Measurements from ENCODE around the gene ANKRD12. TPM values are rescaled to one million over a fixed set of nuclear protein-coding genes. Genes with fewer than 3 reads are reported as not detected.

The ANKRD12 gene
- total RNA-seq, 4 donors from 2014 or later: 43.5 to 59.7 (median 52.7) TPM

GRCh38 chr18:9184998-9185613 lies 48.5 kb downstream of the ANKRD12 start:
- H3K9me3 ChIP-seq: no peaks in the 10 kb centered on the region

GRCh38 chr18:9188359-9189231 lies 52.0 kb downstream of the ANKRD12 start:
- Histone ChIP-seq H3K4me1 (peaks cover 0 to 31% (median 6%) of the 10 kb centered on the region in 4 donors), H3K36me3 (peaks cover 0 to 27% (median 0%) of the 10 kb centered on the region in 3 donors), H3K9me3 (no peaks in the 10 kb centered on the region), H3K27me3 (no peaks in the 10 kb centered on the region), H3K27ac (peak overlapping the region in 1 of 4 donors; percentile 9), H3K4me3 (no peak overlapping the region)
- no peak for TF ChIP-seq CTCF (IDR thresholded peaks at IDR 0.05)
- no peak for TF ChIP-seq POLR2A (IDR thresholded peaks at IDR 0.05)
- no peak for TF ChIP-seq EP300 (IDR thresholded peaks at IDR 0.05)
- WGBS, 2 donors: 92 to 94% methylated on average over 3 of the region's 3 CpGs
- DNase-seq (ENCODE audit: low spot score in 2 of 2): no peak

More at GRCh38 chr18:9184998-9185613, 48.5 kb downstream of the ANKRD12 start:
- 67 to 77% methylated on average over 4 of the region's 4 CpGs for WGBS, 2 donors
- Histone ChIP-seq H3K27ac (peak overlapping the region in 2 of 4 donors; percentile 21 to 29), H3K27me3 (no peaks in the 10 kb centered on the region), H3K36me3 (peaks cover 0 to 33% (median 0%) of the 10 kb centered on the region in 3 donors), H3K4me3 (no peak overlapping the region), H3K4me1 (peaks cover 0 to 46% (median 11%) of the 10 kb centered on the region in 4 donors)
- no peak for DNase-seq (ENCODE audit: low spot score in 2 of 2)
- TF ChIP-seq CTCF (IDR thresholded peaks at IDR 0.05) (no peak), POLR2A (IDR thresholded peaks at IDR 0.05) (no peak), EP300 (IDR thresholded peaks at IDR 0.05) (no peak)

GRCh38 chr18:9189491-9189890 lies 52.9 kb downstream of the ANKRD12 start:
- H3K27me3 ChIP-seq: no peaks in the 10 kb centered on the region
- H3K36me3 ChIP-seq: peaks cover 0 to 22% (median 0%) of the 10 kb centered on the region in 3 donors
- WGBS, 2 donors: 82 to 98% methylated on average over 2 of the region's 2 CpGs
- H3K27ac ChIP-seq: no peak overlapping the region
- TF ChIP-seq POLR2A (IDR thresholded peaks at IDR 0.05) (no peak), EP300 (IDR thresholded peaks at IDR 0.05) (no peak), CTCF (IDR thresholded peaks at IDR 0.05) (no peak)
- H3K4me1 ChIP-seq: peaks cover 0 to 31% (median 6%) of the 10 kb centered on the region in 4 donors
- DNase-seq (ENCODE audit: low spot score in 2 of 2): no peak
- no peak overlapping the region for H3K4me3 ChIP-seq
- no peaks in the 10 kb centered on the region for H3K9me3 ChIP-seq

GRCh38 chr18:9191658-9192256 lies 55.2 kb downstream of the ANKRD12 start:
- no peaks in the 10 kb centered on the region for H3K9me3 ChIP-seq
- H3K4me3 ChIP-seq: no peak overlapping the region
- peaks cover 0 to 24% (median 0%) of the 10 kb centered on the region in 3 donors for H3K36me3 ChIP-seq
- TF ChIP-seq CTCF (IDR thresholded peaks at IDR 0.05) (no peak), EP300 (IDR thresholded peaks at IDR 0.05) (no peak), POLR2A (IDR thresholded peaks at IDR 0.05) (no peak)
- H3K27me3 ChIP-seq: no peaks in the 10 kb centered on the region
- 76 to 92% methylated on average over 2 of the region's 2 CpGs for WGBS, 2 donors
- no peak for DNase-seq (ENCODE audit: low spot score in 2 of 2)
- H3K4me1 ChIP-seq: peaks cover 0 to 23% (median 3%) of the 10 kb centered on the region in 4 donors
- H3K27ac ChIP-seq: no peak overlapping the region

Measured in tibial nerve (tissue), 4 donors.